Suprapubic skin (tissue), 4 donors: ENCODE results near the gene ZDHHC11. TPM values are rescaled to one million over a fixed set of nuclear protein-coding genes. Genes with fewer than 3 reads are reported as not detected.

Experiments
- DNase-seq, 2 donors: peaks; one replicate each; pipeline ENCODE4 v3.0.0-alpha.2; 2019; ENCODE audit warnings: low spot score in 2 of 2
- H3K27ac ChIP-seq: fragments of 200-600 bp; sonication (generic); one replicate; pipeline ENCODE4 v1.5.1; 2019
- H3K27me3 ChIP-seq: fragments of 200-600 bp; sonication (generic); one replicate; pipeline ENCODE4 v1.5.1; 2019
- H3K36me3 ChIP-seq: fragments of 200-600 bp; sonication (generic); one replicate; pipeline ENCODE4 v1.5.1; 2019
- H3K4me1 ChIP-seq: fragments of 200-600 bp; sonication (generic); one replicate; pipeline ENCODE4 v1.5.1; 2019
- H3K4me3 ChIP-seq: fragments of 200-600 bp; sonication (generic); one replicate; pipeline ENCODE4 v1.5.1; 2019; ENCODE audit warnings: mild to moderate bottlenecking
- H3K9me3 ChIP-seq: fragments of 200-600 bp; sonication (generic); one replicate; pipeline ENCODE4 v1.5.1; 2019
- EP300 ChIP-seq: sonication (generic); formaldehyde crosslinking; IDR thresholded peaks from one replicate; pipeline ENCODE4 v1.6.1; 2017; ENCODE audit warnings: antibody characterized with exemption
- POLR2A ChIP-seq, 2 donors: fragments of 450-650 bp; IDR thresholded peaks; one replicate each; pipeline ENCODE4 v1.6.1; 2017; ENCODE audit warnings: antibody characterized with exemption in 2 of 2, mild to moderate bottlenecking in 2 of 2, moderate library complexity in 2 of 2
- POLR2AphosphoS5 ChIP-seq, 3 donors: sonication (generic); formaldehyde crosslinking; IDR thresholded peaks; one replicate each; pipeline ENCODE4 v1.6.1; 2017; ENCODE audit warnings: antibody characterized with exemption in 3 of 3
- WGBS: methylation state at CpG from one replicate; pipeline ENCODE4 v1.1.5; 2018; 5-methylcytosine and 5-hydroxymethylcytosine counted together
- total RNA-seq, 4 donors: library from RNA; depleted of rRNA; stranded (reverse); fragments of >200 nt; gene quantifications; one replicate each; pipeline ENCODE4 v1.1.0, GENCODE V29; 2016
- TF ChIP-seq, protein P1 (sequence below), 2 donors: fragments of 200-600 bp in 1 of 2; fragments of 450-650 bp in 1 of 2; sonication (generic) in 1 of 2; IDR thresholded peaks; one replicate each; pipeline ENCODE4 v1.5.1; 2016 to 2019; ENCODE audit warnings: antibody characterized with exemption in 2 of 2, mild to moderate bottlenecking in 1 of 2, moderate library complexity in 1 of 2

ZDHHC11 gene
- total RNA-seq, 4 donors from 2014 or later, result 7.5 to 81.5 (median 22.6) TPM

DNA sequence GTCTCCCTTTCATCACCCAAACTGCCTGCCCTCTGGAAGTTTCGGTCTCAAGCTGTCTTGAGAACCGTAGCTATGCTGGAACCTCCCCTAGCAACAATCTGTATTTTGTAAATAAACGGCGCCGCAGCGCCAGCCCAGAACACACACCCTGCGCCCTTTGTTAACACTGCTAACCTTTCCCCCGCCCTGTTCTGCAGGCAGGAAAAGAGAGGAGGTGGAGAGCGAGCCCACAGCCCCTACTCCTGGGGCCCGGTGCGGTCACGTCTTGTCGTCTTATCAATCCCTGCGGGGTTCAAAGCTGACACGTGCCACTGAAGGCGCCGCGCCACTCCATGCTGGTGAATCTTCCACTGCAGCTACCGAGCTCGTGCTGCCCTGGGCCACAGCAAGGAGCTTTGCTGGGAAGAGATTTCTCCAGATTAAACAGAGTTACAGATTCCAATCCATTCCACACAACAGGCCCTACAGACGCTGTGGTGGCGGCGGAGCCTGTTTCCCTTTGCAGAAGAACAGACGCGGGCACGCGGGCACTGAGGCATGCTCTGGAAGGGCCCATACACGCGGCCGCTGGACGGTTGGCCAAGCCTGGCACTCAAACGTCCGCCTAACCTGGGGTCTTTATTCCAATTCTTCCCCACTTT is 91.6 kb downstream of the ZDHHC11 start:
- WGBS, result 32% methylated on average over 33 of the region's 33 CpGs
- H3K27me3 ChIP-seq, result no peaks in the 10 kb centered on the region
- peak; percentile 90 to 91 for DNase-seq
- no peaks in the 10 kb centered on the region for H3K9me3 ChIP-seq
- no peaks in the 10 kb centered on the region for H3K36me3 ChIP-seq
- peaks cover 36% of the 10 kb centered on the region for H3K4me1 ChIP-seq
- peak overlapping the region; percentile 18 for H3K4me3 ChIP-seq
- TF ChIP-seq POLR2AphosphoS5 (IDR thresholded peaks at IDR 0.05) (peak in 1 of 3 donors; percentile 70), EP300 (no peak), POLR2A (IDR thresholded peaks at IDR 0.05) (peak in 1 of 2 donors; percentile 42)
- TF ChIP-seq, protein P1, sequence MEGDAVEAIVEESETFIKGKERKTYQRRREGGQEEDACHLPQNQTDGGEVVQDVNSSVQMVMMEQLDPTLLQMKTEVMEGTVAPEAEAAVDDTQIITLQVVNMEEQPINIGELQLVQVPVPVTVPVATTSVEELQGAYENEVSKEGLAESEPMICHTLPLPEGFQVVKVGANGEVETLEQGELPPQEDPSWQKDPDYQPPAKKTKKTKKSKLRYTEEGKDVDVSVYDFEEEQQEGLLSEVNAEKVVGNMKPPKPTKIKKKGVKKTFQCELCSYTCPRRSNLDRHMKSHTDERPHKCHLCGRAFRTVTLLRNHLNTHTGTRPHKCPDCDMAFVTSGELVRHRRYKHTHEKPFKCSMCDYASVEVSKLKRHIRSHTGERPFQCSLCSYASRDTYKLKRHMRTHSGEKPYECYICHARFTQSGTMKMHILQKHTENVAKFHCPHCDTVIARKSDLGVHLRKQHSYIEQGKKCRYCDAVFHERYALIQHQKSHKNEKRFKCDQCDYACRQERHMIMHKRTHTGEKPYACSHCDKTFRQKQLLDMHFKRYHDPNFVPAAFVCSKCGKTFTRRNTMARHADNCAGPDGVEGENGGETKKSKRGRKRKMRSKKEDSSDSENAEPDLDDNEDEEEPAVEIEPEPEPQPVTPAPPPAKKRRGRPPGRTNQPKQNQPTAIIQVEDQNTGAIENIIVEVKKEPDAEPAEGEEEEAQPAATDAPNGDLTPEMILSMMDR (IDR thresholded peaks at IDR 0.05), result no peak
- no peak overlapping the region for H3K27ac ChIP-seq

- WGBS, result 65% methylated on average over 15 of the region's 15 CpGs
- TF ChIP-seq POLR2AphosphoS5 (IDR thresholded peaks at IDR 0.05), result no peak
- TF ChIP-seq, protein P1 (IDR thresholded peaks at IDR 0.05), result no peak
- TF ChIP-seq POLR2A (IDR thresholded peaks at IDR 0.05), result no peak
- no peak for TF ChIP-seq EP300
- H3K9me3 ChIP-seq, result no peaks in the 10 kb centered on the region
- peaks cover 36% of the 10 kb centered on the region for H3K4me1 ChIP-seq
- DNase-seq, result peak; percentile 76 to 77
- no peaks in the 10 kb centered on the region for H3K27me3 ChIP-seq
- no peaks in the 10 kb centered on the region for H3K36me3 ChIP-seq
- H3K27ac ChIP-seq, result peak overlapping the region; percentile 40
- peak overlapping the region; percentile 18 for H3K4me3 ChIP-seq
Observed at GRCh38 chr5:758698-759053, 92.1 kb downstream of the ZDHHC11 start.

DNA sequence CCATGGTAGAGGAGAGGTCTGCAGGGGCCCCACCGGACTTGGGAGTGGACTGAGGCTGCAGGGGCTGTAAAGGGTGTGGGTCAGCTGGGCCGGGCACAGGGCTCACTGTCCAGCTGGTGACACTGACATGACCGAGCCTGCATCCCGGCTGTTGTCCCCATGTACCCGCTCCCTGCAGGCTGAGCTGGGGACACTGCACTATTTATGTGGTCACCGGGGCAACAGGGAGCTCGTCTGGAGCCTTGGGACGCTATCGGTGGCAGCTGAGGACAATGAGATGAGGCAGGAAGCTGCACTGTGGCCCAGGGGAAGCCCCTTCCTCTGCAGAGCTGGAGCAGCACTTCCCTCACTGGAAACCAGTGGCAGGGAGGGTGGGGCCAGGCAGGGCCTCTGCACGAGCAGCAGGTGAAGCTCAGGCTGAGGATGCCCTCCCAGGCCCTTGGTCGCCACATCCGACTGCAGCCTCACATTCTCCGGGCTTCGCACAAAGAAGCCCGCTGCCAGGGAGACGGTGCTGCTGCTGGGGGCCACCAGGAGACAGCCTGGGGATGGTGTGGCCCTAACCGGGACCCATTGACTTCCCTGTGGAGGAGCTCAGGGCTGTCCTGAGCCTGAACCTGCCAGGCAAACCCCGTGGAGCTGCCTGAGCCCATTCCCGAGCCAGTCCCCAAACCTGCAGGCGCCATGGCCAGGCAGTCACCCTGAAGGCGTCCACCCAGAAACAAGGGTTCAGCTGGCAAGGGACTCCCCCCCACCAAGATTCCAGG is 92.7 kb downstream of the ZDHHC11 start:
- H3K27me3 ChIP-seq, result no peaks in the 10 kb centered on the region
- H3K4me3 ChIP-seq, result no peak overlapping the region
- DNase-seq, result peak; percentile 86 to 87
- no peaks in the 10 kb centered on the region for H3K9me3 ChIP-seq
- no peak for TF ChIP-seq EP300
- TF ChIP-seq POLR2AphosphoS5 (IDR thresholded peaks at IDR 0.05), result peak in 1 of 3 donors; percentile 8
- no peaks in the 10 kb centered on the region for H3K36me3 ChIP-seq
- peak overlapping the region; percentile 40 for H3K27ac ChIP-seq
- H3K4me1 ChIP-seq, result peaks cover 36% of the 10 kb centered on the region
- WGBS, result 53% methylated on average over 20 of the region's 21 CpGs

DNA sequence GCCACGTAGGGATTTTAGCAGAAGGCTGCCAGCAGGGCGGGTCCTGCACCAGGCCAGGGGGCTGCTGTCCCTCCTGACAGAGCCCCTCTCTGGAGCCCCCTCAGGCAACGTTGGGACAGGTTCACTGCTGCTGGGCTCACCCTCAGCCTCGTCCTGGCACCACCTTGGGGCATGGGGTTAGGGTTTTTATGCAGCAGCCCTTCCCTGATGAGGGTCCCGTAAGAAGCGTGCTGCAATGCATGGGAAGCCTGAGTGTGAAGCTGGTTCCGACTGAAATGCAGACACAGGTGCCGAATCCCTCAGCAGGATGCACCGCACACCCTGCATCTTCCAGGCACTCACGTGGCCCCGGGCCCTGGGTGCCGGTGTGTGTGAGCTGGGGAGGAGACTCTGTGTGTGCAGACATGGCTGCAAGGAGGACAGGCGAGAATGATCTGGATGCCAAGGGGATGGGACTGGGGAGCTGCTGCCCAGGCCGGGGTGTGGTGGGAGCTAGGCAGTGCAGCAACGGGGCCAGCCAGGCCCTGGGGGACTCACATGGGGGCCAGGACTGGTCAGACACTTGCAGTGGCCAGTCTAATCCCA is 93.3 kb downstream of the ZDHHC11 start:
- H3K4me3 ChIP-seq, result no peak overlapping the region
- H3K27me3 ChIP-seq, result no peaks in the 10 kb centered on the region
- no peaks in the 10 kb centered on the region for H3K9me3 ChIP-seq
- H3K4me1 ChIP-seq, result peaks cover 36% of the 10 kb centered on the region
- H3K36me3 ChIP-seq, result no peaks in the 10 kb centered on the region
- peak; percentile 67 to 78 for DNase-seq
- TF ChIP-seq POLR2AphosphoS5 (IDR thresholded peaks at IDR 0.05), result peak in 1 of 3 donors; percentile 5
- TF ChIP-seq, protein P1 (IDR thresholded peaks at IDR 0.05), result no peak
- H3K27ac ChIP-seq, result no peak overlapping the region
- WGBS, result 58% methylated on average over 15 of the region's 15 CpGs

DNA sequence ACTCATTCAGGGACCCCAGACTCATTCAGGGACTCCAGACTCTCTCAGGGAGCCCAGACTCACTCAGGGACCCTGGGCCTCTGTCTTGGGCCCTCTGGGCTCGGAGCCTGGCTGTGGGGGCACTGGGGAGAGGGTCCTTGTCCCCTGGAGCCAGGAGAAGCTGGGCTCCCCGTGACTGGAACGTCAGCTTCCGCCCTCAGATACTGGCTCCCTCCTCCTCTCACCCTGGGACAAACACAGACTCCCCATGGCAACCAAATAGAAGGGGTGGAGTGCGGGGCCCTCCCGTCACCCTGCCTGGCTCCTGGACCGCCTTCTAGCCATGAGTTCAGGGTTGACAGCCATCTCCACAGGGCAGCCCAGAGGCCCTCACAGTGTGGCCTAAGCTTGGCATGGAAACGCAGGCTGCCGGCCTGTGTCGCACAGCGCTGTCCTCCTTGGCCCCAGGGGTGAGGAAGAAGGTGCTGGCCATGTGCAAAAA is 93.9 kb downstream of the ZDHHC11 start:
- Histone ChIP-seq H3K36me3 (no peaks in the 10 kb centered on the region), H3K9me3 (no peaks in the 10 kb centered on the region), H3K4me3 (no peak overlapping the region), H3K4me1 (peaks cover 36% of the 10 kb centered on the region), H3K27ac (peak overlapping the region; percentile 48), H3K27me3 (no peaks in the 10 kb centered on the region)
- DNase-seq, result peak; percentile 78 to 83
- TF ChIP-seq EP300 (no peak), POLR2AphosphoS5 (IDR thresholded peaks at IDR 0.05) (no peak), POLR2A (IDR thresholded peaks at IDR 0.05) (peak in 1 of 2 donors; percentile 15)
- TF ChIP-seq, protein P1 (IDR thresholded peaks at IDR 0.05), result no peak
- 32% methylated on average over 10 of the region's 11 CpGs for WGBS
